Measurements from ENCODE around the gene LRRC59. TPM values are rescaled to one million over a fixed set of nuclear protein-coding genes. Genes with fewer than 3 reads are reported as not detected.
"Not testable (repeated sequence)": the region's sequence is repeated elsewhere in the genome, so short reads cannot be mapped to it uniquely, and the experiment has no call there.

Gene LRRC59
- total and polyA plus RNA-seq, 8 donors = 29.3 to 114 (median 72.4) TPM

DNA sequence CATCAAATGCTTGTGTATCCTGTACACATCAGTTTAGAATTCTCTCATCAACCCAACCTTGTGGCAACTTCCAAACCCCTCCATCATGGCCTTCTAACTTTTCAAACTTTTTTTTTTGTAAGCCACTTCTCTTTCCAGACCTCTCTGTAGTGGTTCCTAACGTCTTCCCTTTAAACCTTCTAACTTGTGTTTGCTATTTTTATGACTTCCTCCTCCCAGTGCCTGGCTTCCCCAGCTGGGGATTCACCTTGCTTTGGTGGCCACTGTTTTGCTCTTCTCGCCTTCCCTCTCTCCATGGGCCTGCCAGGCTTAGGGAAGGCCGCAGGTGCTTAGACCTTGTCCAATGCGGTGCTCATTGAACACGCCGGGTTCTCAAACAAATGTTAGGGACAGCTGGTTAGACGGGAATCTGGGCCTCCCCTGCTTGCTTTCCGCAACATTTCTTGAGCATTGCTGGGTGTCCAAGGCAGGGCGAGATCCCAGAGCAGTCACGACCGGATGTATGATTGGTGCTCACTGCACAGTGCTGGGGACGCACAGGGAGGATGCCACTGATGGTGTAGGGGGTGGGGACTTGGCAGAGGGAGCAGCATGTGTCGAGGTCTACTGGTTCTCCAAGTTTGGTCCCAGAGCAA lies 52.5 kb downstream of the LRRC59 start:
- Histone ChIP-seq H3K9me3 (no peaks in the 10 kb centered on the region), H3K4me3 (no peak overlapping the region), H3K27me3 (no peaks in the 10 kb centered on the region), H3K4me1 (peaks cover 0 to 3% (median 3%) of the 10 kb centered on the region in 3 donors), H3K36me3 (no peaks in the 10 kb centered on the region), H3K27ac (no peak overlapping the region)
- TF ChIP-seq CTCF (IDR thresholded peaks at IDR 0.05) = no peak
- DNase-seq (peak in 2 of 6 donors; percentile 21 to 53), FAIRE-seq (no peak), ATAC-seq (peak in 1 of 4 donors; percentile 1)
- WGBS, 2 donors = 75 to 76% methylated on average over 13 of the region's 13 CpGs
- intact Hi-C loops (cut with DNase I) = no loop called here

DNA sequence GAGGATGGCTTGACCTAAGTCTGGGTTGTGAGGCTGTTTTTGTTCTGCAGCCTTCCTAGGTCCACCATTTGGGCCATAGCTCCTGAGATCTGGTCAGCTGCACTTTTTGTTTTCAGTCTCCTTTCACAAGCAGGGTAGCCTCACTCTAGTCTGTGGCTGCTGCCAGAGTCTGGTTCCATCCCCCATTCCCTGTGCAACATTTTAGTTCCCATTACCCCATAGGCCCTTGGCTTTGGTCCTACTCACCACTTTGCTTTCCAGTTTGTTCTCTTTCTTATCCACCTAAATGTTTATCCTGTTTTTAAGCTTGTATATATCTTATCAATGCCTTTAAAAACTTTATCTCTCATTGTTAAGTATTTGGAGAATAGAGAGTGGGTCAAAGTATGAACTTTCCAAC lies 57.9 kb downstream of the LRRC59 start:
- Histone ChIP-seq H3K9me3 (no peaks in the 10 kb centered on the region), H3K36me3 (no peaks in the 10 kb centered on the region), H3K4me1 (no peaks in the 10 kb centered on the region), H3K27ac (no peak overlapping the region), H3K27me3 (no peaks in the 10 kb centered on the region), H3K4me3 (no peak overlapping the region)
- no peak for DNase-seq
- no peak for ATAC-seq
- TF ChIP-seq CTCF (IDR thresholded peaks at IDR 0.05) = no peak
- FAIRE-seq = no peak
- intact Hi-C loops (cut with DNase I) = no loop called here

DNA sequence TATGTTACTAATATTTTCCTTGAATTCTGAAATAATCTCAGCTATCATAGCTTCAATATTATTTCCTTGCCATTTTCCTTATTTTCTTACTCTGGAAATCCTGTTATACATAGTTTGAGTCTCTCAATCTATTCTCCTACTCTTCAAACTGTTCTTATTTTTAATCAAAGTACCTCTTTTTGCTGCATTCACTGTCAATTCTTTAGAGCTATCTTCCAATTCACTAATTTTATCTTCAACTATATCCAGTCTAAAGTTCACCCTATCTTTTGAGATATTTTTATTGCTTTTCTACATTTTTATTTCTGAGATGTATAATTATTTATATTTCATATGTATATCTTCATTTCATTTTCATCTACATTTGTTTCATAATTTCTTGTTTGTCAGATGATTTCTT lies 58.7 kb downstream of the LRRC59 start:
- Histone ChIP-seq H3K4me3 (no peak overlapping the region), H3K27ac (no peak overlapping the region), H3K9me3 (no peaks in the 10 kb centered on the region), H3K36me3 (no peaks in the 10 kb centered on the region), H3K4me1 (no peaks in the 10 kb centered on the region), H3K27me3 (no peaks in the 10 kb centered on the region)
- no peak for TF ChIP-seq CTCF (IDR thresholded peaks at IDR 0.05)
- no peak for ATAC-seq
- intact Hi-C loops (cut with DNase I) = no loop called here
- DNase-seq = no peak
- FAIRE-seq = peak; percentile 23

- ATAC-seq (no peak), FAIRE-seq (no peak), DNase-seq (no peak)
- no peaks in the 10 kb centered on the region for H3K36me3 ChIP-seq
- WGBS, 2 donors = 88 to 95% methylated on average over 2 of the region's 2 CpGs
- no peak overlapping the region for H3K4me3 ChIP-seq
- no peak for TF ChIP-seq CTCF (IDR thresholded peaks at IDR 0.05)
- H3K9me3 ChIP-seq = no peaks in the 10 kb centered on the region
- no peaks in the 10 kb centered on the region for H3K27me3 ChIP-seq
- intact Hi-C loops (cut with DNase I) = no loop called here
- no peak overlapping the region for H3K27ac ChIP-seq
- H3K4me1 ChIP-seq = no peaks in the 10 kb centered on the region
Observed at GRCh38 chr17:50337956-50338355, 59.4 kb downstream of the LRRC59 start.

DNA sequence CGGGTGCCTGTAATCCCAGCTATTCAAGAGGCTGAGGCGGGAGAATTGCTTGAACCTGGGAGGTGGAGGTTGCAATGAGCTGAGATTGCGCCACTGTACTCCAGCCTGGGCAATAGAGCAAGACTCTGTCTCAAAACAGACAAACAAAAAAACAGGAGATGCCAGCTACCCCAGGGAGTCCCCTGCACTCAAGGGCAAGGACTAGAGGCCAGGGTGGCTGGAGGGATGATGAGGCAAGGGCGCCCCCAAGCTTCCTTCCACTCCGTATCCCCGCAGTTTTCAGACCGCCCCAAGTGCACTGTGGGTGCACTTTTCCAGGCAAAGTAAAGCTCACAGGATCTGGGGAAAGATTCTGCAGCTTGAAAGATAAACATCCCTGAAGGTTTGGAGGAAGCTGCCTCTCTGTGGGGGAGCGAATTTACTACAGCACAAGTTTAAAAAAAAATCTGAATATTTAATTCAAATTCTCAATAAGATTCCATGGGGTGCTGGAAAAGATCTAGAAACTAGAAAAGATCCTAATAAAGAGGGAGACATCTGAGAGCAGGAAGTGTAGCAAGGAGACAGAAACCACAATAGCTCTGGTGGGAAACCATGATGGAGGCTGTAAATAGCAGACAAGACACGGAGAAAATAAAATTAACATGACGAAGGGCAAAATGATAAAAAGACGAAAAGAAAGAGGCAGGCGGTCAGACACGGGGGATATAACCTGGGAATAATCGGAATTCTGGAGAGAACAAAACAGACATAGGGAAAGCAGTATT lies 63.8 kb downstream of the LRRC59 start:
- DNase-seq = peak in 1 of 6 donors; percentile 7
- WGBS, 2 donors = 73 to 77% methylated on average over 14 of the region's 14 CpGs

More for the DNA sequence above, 63.8 kb downstream of the LRRC59 start:
- intact Hi-C loops (cut with DNase I); H3K4me1 ChIP-seq; H3K27ac ChIP-seq; H3K36me3 ChIP-seq; H3K4me3 ChIP-seq; H3K27me3 ChIP-seq; ATAC-seq; H3K9me3 ChIP-seq; FAIRE-seq: not testable (repeated sequence)
